Neutrophil (primary cell): ENCODE measurements around the gene SLC22A13.

Experiments
- H3K27ac ChIP-seq: fragments of 200-600 bp; sonication (generic); 2 replicates; pipeline ENCODE4 v1.5.1; 2016; ENCODE audit warnings: mild to moderate bottlenecking, moderate library complexity
- H3K27me3 ChIP-seq: fragments of 200-600 bp; sonication (generic); 2 replicates; pipeline ENCODE4 v1.6.0; 2016; ENCODE audit warnings: mild to moderate bottlenecking
- H3K36me3 ChIP-seq: fragments of 200-600 bp; sonication (generic); 2 replicates; pipeline ENCODE4 v1.5.1; 2017
- H3K4me1 ChIP-seq, 2 experiments: fragments of 200-600 bp in 1 of 2; sonication (generic) in 1 of 2; 1 replicate in 1 of 2; 2 replicates in 1 of 2; pipeline versions ENCODE4 v1.5.1 to v1.6.1; 2013 to 2016; ENCODE audit warnings: low read depth in 1 of 2, low read length in 1 of 2, mild to moderate bottlenecking in 1 of 2, moderate library complexity in 1 of 2; ENCODE audit not compliant: control insufficient read depth in 1 of 2, insufficient read depth in 1 of 2
- H3K4me3 ChIP-seq, 2 experiments: fragments of 200-600 bp in 1 of 2; sonication (generic) in 1 of 2; 1 replicate in 1 of 2; 2 replicates in 1 of 2; pipeline ENCODE4 v1.5.1; 2013 to 2016; ENCODE audit warnings: low read depth in 1 of 2, low read length in 1 of 2, mild to moderate bottlenecking in 1 of 2, moderate library complexity in 1 of 2
- H3K9me3 ChIP-seq: fragments of 200-600 bp; sonication (generic); 2 replicates; pipeline ENCODE4 v1.5.1; 2016
- CTCF ChIP-seq: fragments of 200-600 bp; sonication (generic); IDR thresholded peaks from 2 replicates; pipeline ENCODE4 v1.5.1; 2016; ENCODE audit warnings: antibody characterized with exemption

Gene SLC22A13

GRCh38 chr3:38270606-38271005 lies 5.0 kb downstream of the SLC22A13 start:
- H3K4me3 ChIP-seq, result no peak overlapping the region
- TF ChIP-seq CTCF, result no peak

GRCh38 chr3:38271553-38271952 lies 5.9 kb downstream of the SLC22A13 start:
- TF ChIP-seq CTCF, result no peak
- peaks cover 28% of the 10 kb centered on the region in 2 experiments for H3K4me1 ChIP-seq
- no peaks in the 10 kb centered on the region for H3K36me3 ChIP-seq
- H3K27me3 ChIP-seq, result no peaks in the 10 kb centered on the region
- no peak overlapping the region for H3K27ac ChIP-seq
- H3K4me3 ChIP-seq, result no peak overlapping the region
- no peaks in the 10 kb centered on the region for H3K9me3 ChIP-seq

More at GRCh38 chr3:38270606-38271005, 5.0 kb downstream of the SLC22A13 start:
- Histone ChIP-seq H3K4me1 (peaks cover 28% of the 10 kb centered on the region in 2 experiments), H3K36me3 (no peaks in the 10 kb centered on the region), H3K27ac (no peak overlapping the region), H3K27me3 (no peaks in the 10 kb centered on the region), H3K9me3 (no peaks in the 10 kb centered on the region)

GRCh38 chr3:38274864-38275649 lies 9.4 kb downstream of the SLC22A13 start:
- TF ChIP-seq CTCF, result no peak
- Histone ChIP-seq H3K4me1 (peaks cover 22 to 24% of the 10 kb centered on the region in 2 experiments), H3K36me3 (no peaks in the 10 kb centered on the region)

GRCh38 chr3:38275658-38276057 lies 10.0 kb downstream of the SLC22A13 start:
- TF ChIP-seq CTCF, result no peak
- no peaks in the 10 kb centered on the region for H3K9me3 ChIP-seq
- no peaks in the 10 kb centered on the region for H3K27me3 ChIP-seq
- H3K36me3 ChIP-seq, result no peaks in the 10 kb centered on the region
- peaks cover 28 to 30% of the 10 kb centered on the region in 2 experiments for H3K4me1 ChIP-seq
- no peak overlapping the region for H3K27ac ChIP-seq
- H3K4me3 ChIP-seq, result no peak overlapping the region

More at GRCh38 chr3:38274864-38275649, 9.4 kb downstream of the SLC22A13 start:
- no peak overlapping the region for H3K27ac ChIP-seq
- no peak overlapping the region for H3K4me3 ChIP-seq
- H3K27me3 ChIP-seq, result no peaks in the 10 kb centered on the region
- H3K9me3 ChIP-seq, result no peaks in the 10 kb centered on the region

GRCh38 chr3:38276081-38276916 lies 10.7 kb downstream of the SLC22A13 start:
- H3K36me3 ChIP-seq, result no peaks in the 10 kb centered on the region
- no peaks in the 10 kb centered on the region for H3K9me3 ChIP-seq
- TF ChIP-seq CTCF, result no peak
- no peaks in the 10 kb centered on the region for H3K27me3 ChIP-seq
- H3K27ac ChIP-seq, result no peak overlapping the region
- no peak overlapping the region for H3K4me3 ChIP-seq
- H3K4me1 ChIP-seq, result peaks cover 34 to 36% of the 10 kb centered on the region in 2 experiments
